ENCODE results near the gene NUP93.
"Not testable (repeated sequence)": the region's sequence is repeated elsewhere in the genome, so short reads cannot be mapped to it uniquely, and the experiment has no call there.

Gene NUP93

DNA sequence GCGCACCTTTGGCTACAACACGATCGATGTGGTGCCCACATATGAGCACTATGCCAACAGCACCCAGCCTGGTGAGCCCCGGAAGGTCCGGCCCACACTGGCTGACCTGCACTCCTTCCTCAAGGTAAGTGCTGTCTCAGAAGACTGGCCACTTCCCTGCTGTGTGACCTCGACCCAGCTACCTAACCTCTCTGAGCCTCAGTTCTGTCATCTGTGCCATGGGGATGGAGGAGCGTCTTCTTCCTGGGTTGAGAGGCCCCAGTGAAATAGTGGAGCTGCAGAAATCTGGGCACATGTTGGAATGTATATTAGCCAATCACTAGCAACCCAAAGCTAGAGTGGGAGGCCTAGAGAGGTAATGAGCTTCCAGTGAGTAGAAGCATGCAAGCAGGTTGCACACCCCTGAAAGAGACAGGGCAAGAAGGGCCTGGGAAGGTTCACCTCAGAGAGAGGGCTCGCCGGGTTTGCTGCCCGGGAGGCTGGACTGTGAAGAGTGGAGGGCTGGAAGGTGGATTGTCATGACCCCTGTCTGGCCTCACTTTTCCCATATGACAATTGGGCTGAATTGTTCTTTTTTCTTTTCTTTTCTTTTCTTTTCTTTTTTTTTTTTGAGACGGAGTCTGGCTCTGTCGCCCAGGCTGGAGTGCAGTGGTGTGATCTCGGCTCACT lies 135.6 kb downstream of the NUP93 start:
- no peak for DNase-seq
- Mint-ChIP-seq H3K36me3 (no peaks in the 10 kb centered on the region), H3K27ac (no peak overlapping the region), H3K9me3 (no peaks in the 10 kb centered on the region), H3K4me3 (no peak overlapping the region), H3K4me1 (peaks cover 35% of the 10 kb centered on the region), H3K27me3 (no peaks in the 10 kb centered on the region)
- CTCF ChIA-PET, result interaction anchor here (0.8 to 7.3 kb wide), 5 partner anchors 10 to 87 kb away, joined by 3 to 96 read pairs (median 4); no protein-coding TSS in a partner anchor

GRCh38 chr16:56866955-56867830 lies 137.3 kb downstream of the NUP93 start:
- DNase-seq, result peak; percentile 55
- Mint-ChIP-seq H3K9me3 (no peaks in the 10 kb centered on the region), H3K4me1 (peaks cover 18% of the 10 kb centered on the region), H3K27ac (no peak overlapping the region), H3K36me3 (no peaks in the 10 kb centered on the region), H3K4me3 (no peak overlapping the region), H3K27me3 (no peaks in the 10 kb centered on the region)
- CTCF ChIA-PET, result interaction anchor here (0.7 to 7.3 kb wide), 25 partner anchors 8 to 132 kb away, joined by 3 to 96 read pairs (median 4); no protein-coding TSS in a partner anchor

GRCh38 chr16:56868175-56868574 lies 138.2 kb downstream of the NUP93 start:
- CTCF ChIA-PET, result interaction anchor here (0.7 to 7.3 kb wide), 17 partner anchors 12 to 291 kb away, joined by 3 to 96 read pairs (median 4); no protein-coding TSS in a partner anchor

DNA sequence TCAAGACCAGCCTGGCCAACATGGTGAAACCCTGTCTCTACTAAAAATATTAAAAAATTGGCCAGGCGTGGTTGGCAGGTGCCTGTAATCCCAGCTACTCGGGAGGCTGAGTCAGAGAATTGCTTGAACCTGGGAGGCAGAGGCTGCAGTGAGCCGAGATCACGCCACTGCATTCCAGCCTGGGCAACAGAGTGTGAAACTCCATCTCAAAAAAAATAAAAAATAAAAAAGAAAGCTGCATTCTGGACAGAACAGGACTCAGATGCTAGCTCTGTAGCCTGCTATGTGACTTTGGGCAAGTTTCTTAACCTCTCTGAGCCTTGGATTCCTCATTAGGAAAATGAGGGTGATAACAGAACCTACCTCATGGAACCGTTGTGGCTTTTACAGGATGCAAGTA lies 138.8 kb downstream of the NUP93 start:
- not testable (repeated sequence) for H3K4me3 Mint-ChIP-seq, H3K27me3 Mint-ChIP-seq, H3K9me3 Mint-ChIP-seq, H3K36me3 Mint-ChIP-seq, DNase-seq, H3K27ac Mint-ChIP-seq, H3K4me1 Mint-ChIP-seq
- CTCF ChIA-PET, result interaction anchor here (0.6 to 7.3 kb wide), 20 partner anchors 8 to 292 kb away, joined by 3 to 96 read pairs (median 4); no protein-coding TSS in a partner anchor

More at GRCh38 chr16:56868175-56868574, 138.2 kb downstream of the NUP93 start:
- H3K27ac Mint-ChIP-seq, result no peak overlapping the region
- peaks cover 11% of the 10 kb centered on the region for H3K4me1 Mint-ChIP-seq
- no peak overlapping the region for H3K4me3 Mint-ChIP-seq
- no peaks in the 10 kb centered on the region for H3K27me3 Mint-ChIP-seq
- no peaks in the 10 kb centered on the region for H3K9me3 Mint-ChIP-seq
- DNase-seq, result no peak
- H3K36me3 Mint-ChIP-seq, result no peaks in the 10 kb centered on the region

DNA sequence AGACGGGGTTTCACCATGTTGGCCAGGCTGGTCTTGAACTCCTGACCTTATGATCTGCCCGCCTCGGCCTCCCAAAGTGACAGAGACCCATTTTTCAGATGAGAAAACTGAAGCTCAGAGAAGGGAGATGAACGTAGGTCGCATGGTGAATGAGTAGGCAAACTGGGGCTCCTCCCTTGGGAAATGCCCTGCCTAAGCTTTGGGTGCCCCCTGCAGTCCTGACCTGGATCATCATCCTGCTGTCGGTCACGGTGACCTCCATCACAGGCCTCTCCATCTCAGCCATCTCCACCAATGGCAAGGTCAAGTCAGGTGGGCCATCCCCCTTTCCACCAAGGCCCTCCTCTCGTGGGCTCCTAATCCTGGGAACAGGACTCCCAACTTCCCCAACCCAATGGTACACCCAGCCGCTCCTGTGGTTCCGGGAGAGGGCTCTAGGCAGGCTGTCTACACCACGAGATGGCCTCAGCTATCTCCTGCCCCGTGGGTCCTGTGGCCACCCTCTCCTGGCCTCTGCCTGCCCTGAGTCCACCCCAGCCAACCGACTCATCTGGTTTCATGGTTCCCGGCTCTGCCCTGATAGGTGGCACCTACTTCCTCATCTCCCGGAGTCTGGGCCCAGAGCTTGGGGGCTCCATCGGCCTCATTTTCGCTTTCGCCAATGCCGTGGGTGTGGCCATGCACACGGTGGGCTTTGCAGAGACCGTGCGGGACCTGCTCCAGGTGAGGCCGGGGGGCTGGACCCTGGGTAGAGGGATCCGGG lies 139.8 kb downstream of the NUP93 start:
- Mint-ChIP-seq H3K27ac (no peak overlapping the region), H3K4me1 (peaks cover 7% of the 10 kb centered on the region), H3K9me3 (no peaks in the 10 kb centered on the region), H3K27me3 (peaks cover 5% of the 10 kb centered on the region), H3K36me3 (no peaks in the 10 kb centered on the region), H3K4me3 (no peak overlapping the region)
- CTCF ChIA-PET, result interaction anchor here (0.6 to 7.3 kb wide), 18 partner anchors 9 to 293 kb away, joined by 3 to 96 read pairs (median 4); no protein-coding TSS in a partner anchor
- peak; percentile 62 for DNase-seq

DNA sequence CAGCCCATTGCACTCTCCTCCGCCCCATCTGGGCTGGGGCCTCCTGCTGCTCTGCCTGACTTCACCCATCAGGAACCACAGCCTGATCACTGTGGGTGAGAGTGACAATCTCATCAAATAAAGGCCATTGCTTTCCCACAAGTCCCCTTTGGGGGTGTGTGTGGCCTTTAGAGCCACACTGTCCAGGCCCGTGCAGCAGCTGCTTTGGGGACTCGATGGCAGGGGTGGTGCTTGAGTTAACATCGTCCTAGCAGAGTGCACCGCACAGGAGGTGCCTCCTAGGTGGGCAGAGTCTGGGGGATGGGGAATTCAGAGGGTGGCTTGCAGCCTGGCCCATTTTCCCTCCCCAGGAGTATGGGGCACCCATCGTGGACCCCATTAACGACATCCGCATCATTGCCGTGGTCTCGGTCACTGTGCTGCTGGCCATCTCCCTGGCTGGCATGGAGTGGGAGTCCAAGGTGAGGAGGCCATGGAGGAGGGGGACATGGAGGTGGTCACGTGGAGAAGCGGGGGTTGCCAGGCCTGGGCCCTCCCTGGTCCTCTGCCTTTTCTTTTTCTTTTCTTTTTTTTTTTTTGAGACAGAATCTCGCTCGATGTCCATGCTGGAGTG lies 140.5 kb downstream of the NUP93 start:
- peaks cover 7% of the 10 kb centered on the region for H3K4me1 Mint-ChIP-seq
- H3K27ac Mint-ChIP-seq, result no peak overlapping the region
- H3K27me3 Mint-ChIP-seq, result peaks cover 5% of the 10 kb centered on the region
- no peak overlapping the region for H3K4me3 Mint-ChIP-seq
- no peak for DNase-seq
- no peaks in the 10 kb centered on the region for H3K36me3 Mint-ChIP-seq
- CTCF ChIA-PET, result interaction anchor here (1.5 to 7.3 kb wide), 3 partner anchors 11 to 82 kb away, joined by 3 to 96 read pairs (median 10); no protein-coding TSS in a partner anchor
- H3K9me3 Mint-ChIP-seq, result no peaks in the 10 kb centered on the region

DNA sequence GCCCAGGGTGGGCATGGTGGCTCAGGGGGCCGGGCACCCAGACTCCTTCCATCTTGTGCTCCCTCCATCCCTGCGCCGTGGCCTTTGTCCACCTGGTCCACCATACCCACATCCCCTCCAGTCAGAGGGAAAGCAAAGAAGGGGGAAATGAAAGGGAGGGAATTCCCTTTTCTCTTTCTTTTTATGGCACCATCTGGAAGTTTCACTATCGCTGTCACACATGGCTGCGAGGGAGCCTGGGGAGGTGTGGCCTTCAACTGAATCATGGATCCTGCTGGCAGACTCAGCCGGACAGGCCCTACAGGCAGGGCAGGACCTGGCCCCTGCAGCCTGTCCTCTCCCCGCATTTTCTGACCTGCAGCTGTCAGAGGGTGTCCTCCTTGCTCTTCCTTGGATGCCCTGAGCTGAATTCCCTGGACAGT lies 141.3 kb downstream of the NUP93 start:
- CTCF ChIA-PET, result interaction anchor here (7.3 kb wide), 1 partner anchor 81 kb away, joined by 96 read pairs; no protein-coding TSS in a partner anchor
- no peaks in the 10 kb centered on the region for H3K9me3 Mint-ChIP-seq
- H3K27me3 Mint-ChIP-seq, result peaks cover 8% of the 10 kb centered on the region
- no peaks in the 10 kb centered on the region for H3K36me3 Mint-ChIP-seq
- no peak overlapping the region for H3K27ac Mint-ChIP-seq
- H3K4me1 Mint-ChIP-seq, result peaks cover 7% of the 10 kb centered on the region
- DNase-seq, result no peak
- H3K4me3 Mint-ChIP-seq, result no peak overlapping the region

- Mint-ChIP-seq H3K27me3 (peaks cover 9% of the 10 kb centered on the region), H3K4me1 (peaks cover 2% of the 10 kb centered on the region), H3K27ac (no peak overlapping the region), H3K4me3 (no peak overlapping the region), H3K9me3 (no peaks in the 10 kb centered on the region), H3K36me3 (no peaks in the 10 kb centered on the region)
- DNase-seq, result no peak
- CTCF ChIA-PET, result no interaction called here
Observed at GRCh38 chr16:56872863-56873391, 143.0 kb downstream of the NUP93 start.

- peaks cover 9% of the 10 kb centered on the region for H3K27me3 Mint-ChIP-seq
- no peaks in the 10 kb centered on the region for H3K9me3 Mint-ChIP-seq
- H3K4me3 Mint-ChIP-seq, result no peak overlapping the region
- peaks cover 2% of the 10 kb centered on the region for H3K4me1 Mint-ChIP-seq
- no peak overlapping the region for H3K27ac Mint-ChIP-seq
- no peaks in the 10 kb centered on the region for H3K36me3 Mint-ChIP-seq
- CTCF ChIA-PET, result interaction anchor here (1.5 kb wide), 1 partner anchor 9 kb away, joined by 7 read pairs; no protein-coding TSS in a partner anchor
- no peak for DNase-seq
Observed at GRCh38 chr16:56874800-56875199, 144.9 kb downstream of the NUP93 start.

DNA sequence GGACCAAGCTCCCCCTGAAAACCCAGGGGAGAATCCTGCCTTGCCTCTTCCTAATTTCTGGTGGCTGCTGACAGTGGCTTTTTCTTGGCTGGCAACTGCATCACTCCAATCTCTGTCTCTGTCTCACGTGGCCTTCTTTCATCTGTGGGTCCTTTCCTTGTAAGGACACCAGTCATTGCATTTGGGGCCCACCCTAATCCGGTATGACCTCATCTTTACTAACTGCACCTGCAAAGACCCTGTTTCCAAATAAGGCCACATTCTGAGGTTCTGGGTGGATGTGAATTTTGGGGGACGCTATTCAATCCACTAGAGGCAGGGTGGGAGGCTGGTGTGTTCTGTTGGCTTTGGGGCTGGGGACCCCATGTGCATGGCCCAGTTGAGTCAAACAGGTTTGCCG lies 146.1 kb downstream of the NUP93 start:
- Mint-ChIP-seq H3K36me3 (no peaks in the 10 kb centered on the region), H3K9me3 (no peaks in the 10 kb centered on the region), H3K27ac (no peak overlapping the region), H3K4me1 (peaks cover 2% of the 10 kb centered on the region), H3K27me3 (peaks cover 9% of the 10 kb centered on the region), H3K4me3 (no peak overlapping the region)
- no peak for DNase-seq
- CTCF ChIA-PET, result interaction anchor here (1.5 kb wide), 1 partner anchor 10 kb away, joined by 7 read pairs; no protein-coding TSS in a partner anchor

DNA sequence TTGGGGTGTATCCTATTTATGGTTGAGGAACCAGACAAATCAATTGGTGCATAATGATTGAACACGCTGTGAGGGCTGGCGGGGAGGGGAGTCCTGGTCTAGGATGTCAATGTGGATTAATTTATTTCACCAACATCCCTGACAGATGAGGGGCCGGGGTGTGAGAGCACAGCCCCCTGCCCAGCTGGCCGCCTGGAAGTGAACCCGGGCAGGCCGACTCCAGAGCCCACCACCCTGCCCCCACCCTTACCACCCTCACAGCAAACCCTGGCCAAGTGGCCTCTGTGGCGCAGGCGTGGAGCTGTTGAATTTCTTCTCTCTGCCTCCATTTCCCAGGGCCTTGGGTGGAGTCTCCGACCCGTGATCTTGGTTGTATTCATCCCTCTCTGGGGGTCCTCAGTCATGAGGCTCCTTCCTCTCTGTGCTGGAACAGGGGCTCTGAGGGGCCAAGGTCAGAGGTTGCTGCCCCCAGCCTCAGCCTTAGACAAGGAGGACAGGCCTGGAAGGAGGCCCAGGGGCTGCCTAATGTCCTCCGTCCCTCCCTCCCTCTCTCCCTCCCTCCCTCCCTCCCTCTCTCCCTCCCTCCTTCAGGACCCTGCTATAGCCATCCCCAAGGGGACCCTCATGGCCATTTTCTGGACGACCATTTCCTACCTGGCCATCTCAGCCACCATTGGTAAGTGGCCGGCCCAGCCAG lies 147.7 kb downstream of the NUP93 start:
- Mint-ChIP-seq H3K27me3 (peaks cover 15% of the 10 kb centered on the region), H3K36me3 (no peaks in the 10 kb centered on the region), H3K27ac (no peak overlapping the region), H3K9me3 (no peaks in the 10 kb centered on the region), H3K4me3 (no peak overlapping the region), H3K4me1 (peaks cover 2% of the 10 kb centered on the region)
- DNase-seq, result no peak
- CTCF ChIA-PET, result no interaction called here

DNA sequence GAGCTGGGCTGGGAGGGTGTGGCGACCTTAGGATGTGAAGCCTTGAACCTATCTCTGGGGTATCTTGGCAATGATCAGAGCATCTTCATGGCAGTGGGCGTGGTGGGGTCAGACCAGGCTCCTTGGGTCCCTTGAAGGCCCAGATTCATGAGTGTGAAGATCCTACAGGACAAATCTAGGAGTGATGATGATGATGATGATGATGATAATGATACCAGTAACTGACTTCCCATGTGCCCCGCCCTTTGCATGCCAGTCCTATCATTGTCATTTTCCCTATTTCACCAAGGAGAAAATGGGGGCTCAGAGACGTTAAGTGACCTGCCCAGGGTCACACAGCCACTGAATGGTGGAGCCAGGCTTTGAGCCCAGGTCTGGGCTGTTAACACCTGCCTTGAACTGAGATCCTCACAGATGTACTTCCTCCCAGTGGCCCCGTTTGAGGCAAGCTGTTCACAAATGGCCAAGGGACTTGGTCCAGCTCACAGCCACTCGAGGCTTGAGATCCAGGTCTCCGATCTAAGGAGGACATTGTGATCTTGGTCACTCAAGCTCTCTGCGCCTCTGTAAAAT lies 148.4 kb downstream of the NUP93 start:
- Mint-ChIP-seq H3K27ac (no peak overlapping the region), H3K36me3 (no peaks in the 10 kb centered on the region), H3K27me3 (peaks cover 15% of the 10 kb centered on the region), H3K4me3 (no peak overlapping the region), H3K4me1 (no peaks in the 10 kb centered on the region), H3K9me3 (no peaks in the 10 kb centered on the region)
- CTCF ChIA-PET, result no interaction called here
- DNase-seq, result no peak
